GM10847 (cell line): Measurements from ENCODE around the gene AMBP.

Experiments
- POLR2A ChIP-seq: IDR thresholded peaks from 2 replicates; pipeline ENCODE4 v1.6.1; 2011; ENCODE audit not compliant: insufficient read length; ENCODE audit errors: extremely low read depth

The AMBP gene

DNA sequence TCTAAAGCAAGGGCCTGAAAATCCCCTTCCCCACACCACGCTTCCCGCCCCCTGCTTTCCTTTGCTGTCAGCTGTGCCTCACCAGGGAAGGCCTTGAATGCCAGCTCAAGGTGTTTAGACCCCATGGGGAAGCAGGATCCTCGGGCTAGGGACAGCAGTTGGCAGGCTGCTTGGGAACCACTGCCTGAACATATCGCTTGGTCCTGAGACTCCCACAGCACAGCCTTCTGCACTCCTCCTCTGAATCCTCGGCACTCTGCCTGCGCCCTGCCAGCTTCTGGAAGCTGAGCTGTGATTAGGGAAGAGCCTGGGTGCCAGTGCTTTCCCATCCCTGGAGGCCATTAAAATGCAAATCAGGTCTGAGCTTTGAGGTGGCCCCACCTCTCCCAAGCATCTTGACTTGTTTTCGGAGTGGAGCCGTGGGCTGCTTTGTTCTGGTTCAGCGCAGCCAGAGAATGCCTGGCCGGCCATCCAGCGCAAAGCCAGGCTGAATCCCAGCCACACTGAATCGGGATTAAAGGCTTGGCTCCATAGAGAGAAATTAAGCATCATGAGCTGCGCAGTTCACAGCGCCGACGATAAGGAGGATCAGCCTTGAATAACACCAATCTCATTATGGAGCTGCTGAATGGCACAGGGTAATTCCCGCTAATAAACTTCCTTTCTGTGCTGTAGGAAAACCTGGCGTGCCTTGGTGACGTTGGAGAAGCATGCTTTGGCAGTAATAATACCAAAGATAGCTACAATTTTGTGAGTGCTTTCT, 40.0 kb downstream of the AMBP start:
- no peak for TF ChIP-seq POLR2A

DNA sequence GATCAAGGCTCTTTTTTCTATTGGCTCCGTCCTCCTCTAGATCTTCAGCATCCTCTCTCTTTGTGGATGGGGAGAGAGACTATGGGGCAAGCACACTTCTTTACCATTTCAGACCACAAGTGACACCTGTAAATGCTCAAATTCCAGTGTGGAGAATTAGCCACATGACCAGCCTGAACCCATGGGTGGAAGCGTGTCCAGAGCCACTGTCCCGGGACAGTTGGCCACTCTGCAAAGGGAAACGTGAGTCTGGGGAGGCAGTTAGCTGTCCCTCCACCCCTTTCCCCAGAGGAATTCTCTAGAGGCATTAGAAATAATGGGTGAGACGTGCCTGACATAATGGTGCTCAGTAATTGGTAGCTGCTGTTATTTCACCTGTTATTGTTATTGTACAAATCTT, 40.9 kb downstream of the AMBP start:
- TF ChIP-seq POLR2A, result no peak

DNA sequence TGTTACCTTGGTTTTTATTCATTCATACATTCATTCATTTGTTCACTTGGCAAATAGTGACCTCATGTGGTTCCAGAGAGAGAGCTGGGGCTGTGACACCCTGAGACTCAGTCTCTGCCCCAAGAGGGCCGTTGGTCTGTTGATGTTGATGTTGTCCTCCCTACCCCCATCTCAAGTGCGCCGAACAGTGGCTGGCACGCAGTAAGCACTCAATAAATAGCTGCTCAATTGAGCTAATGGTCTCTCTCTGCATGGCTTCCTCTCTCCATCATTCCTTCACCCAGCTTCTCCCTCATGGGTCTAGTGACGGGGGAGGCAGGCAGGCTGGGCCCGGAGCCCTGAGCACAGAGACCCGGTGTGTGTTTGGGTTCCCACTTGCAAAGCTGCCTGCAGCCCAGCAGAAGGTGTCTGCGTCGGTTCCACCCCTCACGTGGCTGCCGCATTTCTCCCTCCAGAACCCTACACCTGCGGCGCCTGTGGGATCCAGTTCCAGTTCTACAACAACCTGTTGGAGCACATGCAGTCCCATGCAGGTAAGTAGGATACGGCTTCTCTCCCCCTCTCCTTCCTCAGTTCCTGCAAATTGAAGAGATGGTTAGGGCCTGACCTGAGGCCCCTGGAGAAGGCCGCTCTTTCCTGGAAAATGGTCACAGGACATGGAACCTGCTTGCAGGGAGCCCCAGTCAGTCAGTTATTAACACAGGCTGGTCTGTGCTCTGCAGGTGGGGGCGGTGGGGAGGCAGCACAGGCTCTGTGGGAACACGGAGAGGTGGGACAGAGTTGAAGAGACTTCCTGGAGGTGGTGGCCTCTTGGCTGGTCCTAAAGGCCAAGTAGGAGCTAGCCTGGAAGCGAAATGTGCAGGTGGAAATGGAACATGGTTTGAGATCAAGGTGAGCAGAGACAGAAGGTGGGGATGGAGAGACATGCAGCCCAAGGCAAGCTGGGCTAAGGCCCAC, 42.0 kb downstream of the AMBP start:
- no peak for TF ChIP-seq POLR2A

DNA sequence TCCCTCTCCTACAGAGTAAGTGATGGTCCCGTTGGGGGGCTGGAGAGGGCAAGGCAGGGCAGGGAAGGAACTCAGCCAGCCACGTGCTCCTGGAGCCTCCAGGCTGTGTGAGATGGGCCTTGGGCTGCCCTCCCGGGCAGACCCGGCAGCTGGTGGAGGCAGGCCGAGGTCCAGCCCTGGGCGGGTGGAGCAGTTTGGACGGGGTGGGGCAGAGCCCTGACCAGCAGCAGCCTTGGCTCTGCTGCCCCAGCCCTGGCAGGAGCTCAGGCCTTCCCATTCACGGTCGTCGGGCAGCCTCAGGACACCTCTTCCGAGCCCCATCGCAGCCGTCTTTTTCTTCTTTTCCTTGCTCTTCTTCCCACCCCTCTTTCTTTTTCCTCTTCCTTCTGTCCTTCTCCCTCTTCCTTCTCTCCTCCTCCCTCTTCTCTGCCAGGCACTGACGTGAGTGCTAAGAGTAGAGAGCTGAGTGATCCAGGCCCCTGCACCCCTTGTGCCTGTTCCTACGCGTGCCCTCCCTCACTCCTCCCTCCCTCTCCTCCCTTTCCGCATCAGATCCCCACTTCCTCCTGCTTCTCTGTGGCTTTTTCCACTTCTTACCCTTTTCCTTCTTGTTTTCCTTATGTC, 42.8 kb downstream of the AMBP start:
- no peak for TF ChIP-seq POLR2A

DNA sequence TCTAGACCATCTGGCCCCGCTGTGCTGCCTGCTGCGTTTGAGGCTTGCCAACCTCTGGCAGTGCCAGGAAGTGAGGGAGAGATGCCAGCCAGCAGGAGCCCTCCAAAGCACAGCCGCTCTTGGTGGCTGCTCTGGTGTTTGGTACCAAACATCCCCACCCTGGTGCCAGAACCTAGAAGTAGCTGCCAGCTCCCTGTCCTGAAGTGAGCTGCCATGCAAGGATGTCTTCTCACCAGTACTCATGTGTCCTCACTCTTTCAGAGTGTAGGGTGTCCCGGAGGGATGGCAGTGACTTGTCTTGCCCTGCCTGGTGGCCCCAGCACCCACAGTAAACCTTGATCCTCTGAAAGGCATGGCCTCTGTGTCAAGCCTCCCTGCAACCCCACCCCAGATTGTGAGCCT, 43.4 kb downstream of the AMBP start:
- TF ChIP-seq POLR2A, result no peak

DNA sequence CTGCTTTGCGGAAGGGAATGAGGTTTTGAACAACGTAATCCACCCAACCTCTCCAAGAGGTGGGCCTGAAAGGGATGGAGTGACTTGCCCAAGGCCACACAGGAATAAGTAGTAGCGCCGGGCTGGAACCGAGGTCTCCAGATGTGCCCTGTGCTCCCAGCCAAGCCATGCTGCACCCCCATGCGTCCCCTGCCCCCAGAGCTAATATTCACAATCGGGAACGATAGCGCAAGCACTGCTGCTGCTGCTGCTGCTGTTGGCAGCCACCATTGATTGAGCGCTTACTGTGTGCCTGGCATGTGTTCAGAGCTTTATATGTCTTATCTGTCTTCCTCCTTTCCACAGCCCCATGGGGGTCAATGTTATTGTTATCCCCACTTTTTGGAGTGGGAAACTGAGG, 43.9 kb downstream of the AMBP start:
- no peak for TF ChIP-seq POLR2A

DNA sequence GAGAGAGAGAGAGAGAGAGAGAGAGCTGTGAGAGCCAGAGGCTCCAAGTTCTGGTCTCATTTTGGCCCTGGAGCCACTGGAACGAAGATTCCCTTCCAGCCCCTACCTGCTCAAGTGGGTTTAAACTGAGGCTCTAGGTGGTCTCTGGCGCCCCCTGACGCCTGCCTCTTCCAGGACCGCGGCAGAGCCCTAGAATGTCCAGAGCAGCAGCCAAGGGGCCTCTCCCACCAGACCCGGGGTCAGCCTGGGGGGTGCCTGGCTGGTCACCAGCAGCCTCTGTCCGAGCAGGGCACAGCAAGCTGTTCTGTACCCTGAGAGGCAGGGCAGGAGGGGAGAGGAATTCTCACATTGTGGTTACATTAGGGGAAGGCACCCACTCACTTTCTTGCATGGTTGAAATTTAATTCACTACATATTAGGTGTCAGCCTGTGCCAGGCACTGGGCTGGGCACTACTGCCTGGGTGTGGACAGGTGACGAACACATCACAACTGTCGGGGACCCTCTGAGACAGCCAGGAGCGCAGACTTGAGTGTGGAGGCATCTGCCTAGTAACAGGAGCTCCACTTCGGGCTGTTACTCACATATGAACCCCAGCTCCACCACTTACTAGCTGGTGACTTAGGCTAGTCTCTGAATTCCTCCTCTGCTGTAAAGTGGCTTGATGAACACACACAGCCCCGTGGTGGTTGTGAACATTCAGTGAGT, 44.5 kb downstream of the AMBP start:
- no peak for TF ChIP-seq POLR2A

DNA sequence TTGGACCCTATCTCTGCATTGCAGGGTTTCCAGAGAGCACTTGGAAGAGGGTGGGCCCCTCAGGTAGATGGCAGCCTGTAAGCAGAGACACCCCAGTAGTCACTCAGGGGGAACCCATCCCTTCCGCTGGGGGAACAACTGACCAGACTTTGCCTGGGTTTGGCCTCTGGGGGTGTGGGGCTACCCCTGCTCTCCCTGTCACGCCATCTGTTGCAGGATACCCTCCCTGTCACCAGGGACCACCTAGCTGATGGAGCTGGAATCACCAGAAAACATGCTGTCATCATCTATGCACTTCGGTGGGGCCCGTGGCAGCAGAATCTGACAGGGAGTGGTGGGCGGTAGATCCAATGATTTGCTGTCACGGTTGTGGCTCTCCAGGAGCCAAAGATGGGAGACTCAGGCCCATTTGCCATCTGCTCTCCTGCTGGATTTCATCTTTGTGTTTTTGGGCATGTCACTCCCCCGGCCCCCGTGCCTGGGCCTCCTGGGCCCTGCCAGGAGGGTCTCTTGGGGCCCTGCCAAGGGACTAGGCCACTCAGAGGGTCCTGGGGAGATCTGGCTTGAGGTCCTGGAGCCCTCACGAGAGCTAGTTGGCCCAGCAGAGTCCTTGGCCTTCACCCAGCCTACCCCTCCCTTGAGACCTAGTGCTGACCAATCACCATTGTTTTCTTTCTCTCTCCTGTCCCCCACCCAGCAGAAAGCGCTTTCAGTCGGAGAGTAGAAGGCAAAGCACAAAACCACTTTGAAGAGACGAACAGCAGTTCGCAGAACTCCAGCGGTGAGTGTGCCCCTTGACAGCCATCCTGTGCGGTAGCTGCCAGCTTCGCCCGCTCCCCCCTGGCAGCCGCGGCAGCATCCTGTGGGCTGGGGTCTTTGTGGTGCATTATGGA, 45.9 kb downstream of the AMBP start:
- TF ChIP-seq POLR2A, result no peak

DNA sequence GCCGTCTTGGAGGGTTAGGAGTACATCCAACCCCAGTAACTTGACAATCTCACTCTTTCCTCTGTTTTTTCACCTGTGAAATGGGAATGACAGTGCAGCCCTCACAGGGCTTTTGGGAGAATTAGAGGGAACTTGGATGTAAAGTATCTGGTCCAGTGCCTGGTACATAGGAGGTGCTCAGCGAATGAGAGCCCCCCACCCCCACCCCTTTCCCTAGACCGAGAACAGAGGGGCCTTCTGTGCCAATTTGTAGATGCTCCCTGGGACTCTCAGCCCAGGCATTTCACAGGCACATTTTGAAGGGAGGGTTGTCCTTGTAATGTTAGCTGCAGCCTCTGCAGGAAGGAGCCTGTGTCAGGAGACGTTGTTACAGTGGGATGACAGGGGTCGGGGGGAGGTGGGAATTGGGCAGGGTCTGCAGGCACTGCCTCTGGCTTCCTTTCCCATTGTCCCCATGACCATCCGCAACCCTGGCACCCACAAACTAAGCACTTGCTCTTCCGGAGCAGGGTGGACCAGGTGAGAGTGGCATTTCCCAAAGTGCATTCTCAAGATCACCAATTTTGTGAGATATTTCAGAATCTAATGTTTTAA, 47.0 kb downstream of the AMBP start:
- TF ChIP-seq POLR2A, result no peak

DNA sequence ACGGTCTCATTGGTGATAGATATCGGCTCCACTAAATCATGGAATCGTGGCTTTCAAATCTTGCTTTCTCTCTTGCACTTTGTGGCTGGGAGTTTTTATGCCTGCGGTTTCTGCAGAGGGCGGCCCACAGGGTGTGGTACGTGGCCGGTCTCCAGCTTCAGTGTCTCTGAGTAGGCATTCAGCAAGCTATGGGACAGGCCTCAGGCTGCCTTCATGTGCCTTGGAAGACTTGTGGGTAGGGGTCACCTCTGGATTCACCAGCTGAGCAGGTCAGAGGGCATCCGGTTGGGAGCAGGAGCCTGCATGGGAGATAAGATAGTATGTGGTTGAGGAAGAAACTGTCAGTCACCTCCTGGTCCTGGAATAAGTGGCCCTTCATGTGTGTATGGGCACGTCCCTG, 47.7 kb downstream of the AMBP start:
- TF ChIP-seq POLR2A, result no peak

DNA sequence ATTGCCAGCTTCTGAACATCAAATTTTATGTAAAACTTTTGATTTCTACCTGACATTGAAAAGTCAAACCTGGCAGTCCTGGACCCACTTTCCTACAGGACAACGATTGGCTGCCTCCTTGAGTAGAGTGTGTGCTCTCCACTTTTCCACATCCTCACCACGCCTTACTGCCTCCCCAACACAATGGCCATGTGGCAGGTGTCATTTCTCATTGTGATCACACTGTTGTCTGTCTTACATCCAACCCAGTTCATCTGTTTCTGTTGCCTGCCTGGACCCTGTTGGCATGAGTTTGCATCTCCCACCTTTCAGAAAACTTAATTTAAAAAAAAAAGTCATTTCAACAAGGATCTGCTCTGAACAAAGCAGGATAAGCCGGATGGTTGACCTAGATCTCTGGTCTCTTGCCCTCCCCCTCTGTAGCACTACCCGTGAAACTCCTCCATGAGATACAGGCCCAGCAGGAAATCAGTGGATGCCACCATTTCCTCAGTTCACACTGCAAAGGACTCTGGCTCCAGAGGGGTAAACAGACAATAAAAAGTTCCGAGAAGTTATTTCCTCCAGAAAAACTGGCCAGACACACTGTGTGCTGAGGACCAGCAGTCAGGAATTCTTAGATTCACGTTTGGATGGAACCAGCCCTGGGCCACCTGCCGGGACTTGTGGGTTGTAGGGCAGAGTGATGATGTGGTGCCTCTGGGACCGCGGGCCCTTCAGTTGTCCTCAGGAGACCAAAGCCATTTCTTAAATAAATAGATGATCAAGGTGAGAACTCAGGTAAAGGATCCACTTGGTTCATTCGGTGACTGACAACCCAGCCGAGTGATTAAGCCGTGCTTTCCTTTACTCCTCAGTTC, 48.6 kb downstream of the AMBP start:
- TF ChIP-seq POLR2A, result no peak

DNA sequence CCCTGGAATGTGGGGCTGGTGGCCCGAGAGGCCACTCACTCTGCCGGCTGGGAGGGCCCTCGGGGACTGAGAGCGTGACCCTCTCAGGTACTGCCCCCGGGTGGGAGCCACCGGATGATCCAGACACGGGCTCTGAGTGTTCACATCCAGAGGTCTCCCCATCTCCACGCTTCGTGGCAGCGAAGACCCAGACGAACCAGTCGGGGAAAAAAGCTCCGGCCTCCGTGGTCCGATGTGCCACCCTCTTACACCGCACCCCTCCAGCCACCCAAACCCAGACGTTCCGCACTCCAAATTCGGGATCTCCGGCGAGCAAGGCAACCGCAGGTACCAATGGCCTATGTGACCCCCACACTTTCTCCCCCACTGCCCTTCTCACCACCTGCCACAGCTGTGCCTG, 49.5 kb downstream of the AMBP start:
- no peak for TF ChIP-seq POLR2A
